ENCODE measurements around the gene S100B.

The S100B gene

DNA sequence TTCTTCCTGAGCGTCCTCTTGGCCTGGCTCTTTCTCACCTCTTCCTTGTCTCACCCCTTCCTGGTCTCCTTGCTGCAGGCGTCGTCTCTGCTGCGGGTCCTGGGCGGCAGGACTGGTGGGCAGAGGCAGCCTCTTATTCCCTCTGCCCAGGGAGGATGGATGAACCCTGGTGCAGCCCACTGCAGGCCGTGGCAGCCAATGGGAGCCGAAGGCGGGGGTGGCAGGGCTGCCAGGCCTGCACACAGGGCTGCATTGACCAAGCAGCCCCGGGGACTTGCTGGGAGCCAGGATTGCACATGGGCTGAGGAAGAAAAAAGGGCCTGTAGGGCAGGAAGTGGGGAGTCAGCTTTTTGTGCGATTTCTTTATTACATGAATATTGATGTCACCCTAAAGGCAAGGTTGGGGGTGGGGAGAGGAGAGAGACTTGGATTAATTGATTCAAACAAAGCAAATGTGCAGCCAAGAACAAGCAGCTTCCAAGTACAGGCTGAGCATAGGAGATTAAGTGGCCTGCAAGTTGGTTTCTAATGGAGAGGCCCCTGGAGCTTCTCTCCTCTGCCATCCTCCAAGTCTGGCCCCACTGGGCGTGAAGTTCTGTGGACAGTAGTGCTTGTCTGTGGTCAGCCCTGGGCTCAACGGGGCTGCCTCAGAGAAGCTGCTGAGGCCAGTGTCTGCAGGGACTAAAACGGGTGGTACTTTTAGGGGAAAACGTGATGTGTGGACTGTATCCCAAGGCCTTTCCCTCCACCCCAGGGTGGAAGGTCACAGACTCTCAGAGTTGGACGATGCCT is at the start of gene S100B:
TSS of gene S100B (minus strand) at position 108 of the 792 bp plus-strand sequence. CDS start 2,667 bp downstream, outside the sequence.
- TF ChIP-seq, protein P1, sequence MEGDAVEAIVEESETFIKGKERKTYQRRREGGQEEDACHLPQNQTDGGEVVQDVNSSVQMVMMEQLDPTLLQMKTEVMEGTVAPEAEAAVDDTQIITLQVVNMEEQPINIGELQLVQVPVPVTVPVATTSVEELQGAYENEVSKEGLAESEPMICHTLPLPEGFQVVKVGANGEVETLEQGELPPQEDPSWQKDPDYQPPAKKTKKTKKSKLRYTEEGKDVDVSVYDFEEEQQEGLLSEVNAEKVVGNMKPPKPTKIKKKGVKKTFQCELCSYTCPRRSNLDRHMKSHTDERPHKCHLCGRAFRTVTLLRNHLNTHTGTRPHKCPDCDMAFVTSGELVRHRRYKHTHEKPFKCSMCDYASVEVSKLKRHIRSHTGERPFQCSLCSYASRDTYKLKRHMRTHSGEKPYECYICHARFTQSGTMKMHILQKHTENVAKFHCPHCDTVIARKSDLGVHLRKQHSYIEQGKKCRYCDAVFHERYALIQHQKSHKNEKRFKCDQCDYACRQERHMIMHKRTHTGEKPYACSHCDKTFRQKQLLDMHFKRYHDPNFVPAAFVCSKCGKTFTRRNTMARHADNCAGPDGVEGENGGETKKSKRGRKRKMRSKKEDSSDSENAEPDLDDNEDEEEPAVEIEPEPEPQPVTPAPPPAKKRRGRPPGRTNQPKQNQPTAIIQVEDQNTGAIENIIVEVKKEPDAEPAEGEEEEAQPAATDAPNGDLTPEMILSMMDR (conservative IDR thresholded peaks at IDR 0.05): no peak
- H3K27ac ChIP-seq: no peak within 1 kb of the TSS

DNA sequence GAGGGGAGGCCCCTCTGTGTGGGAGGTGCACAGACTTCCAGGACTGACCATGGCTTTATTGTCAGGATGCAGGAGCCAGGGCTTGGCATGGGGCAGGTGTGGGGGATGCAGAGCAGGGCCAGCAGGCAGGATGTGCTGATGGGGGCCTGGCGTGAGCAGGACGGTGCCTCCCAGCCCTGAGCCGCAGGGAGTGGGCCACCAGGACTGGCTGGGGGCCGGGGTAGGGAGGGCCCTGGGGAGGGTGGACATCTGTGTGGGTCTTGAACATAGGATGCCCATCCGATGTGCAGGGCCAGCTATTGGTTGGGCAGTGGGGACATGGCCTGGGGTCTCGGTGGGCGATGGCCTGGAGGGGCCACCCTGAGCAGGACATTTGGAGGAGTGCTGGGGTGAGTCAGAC is 46.2 kb upstream of the S100B start:
- TF ChIP-seq, protein P1 (conservative IDR thresholded peaks at IDR 0.05): no peak
- H3K27ac ChIP-seq: no peak overlapping the region

DNA sequence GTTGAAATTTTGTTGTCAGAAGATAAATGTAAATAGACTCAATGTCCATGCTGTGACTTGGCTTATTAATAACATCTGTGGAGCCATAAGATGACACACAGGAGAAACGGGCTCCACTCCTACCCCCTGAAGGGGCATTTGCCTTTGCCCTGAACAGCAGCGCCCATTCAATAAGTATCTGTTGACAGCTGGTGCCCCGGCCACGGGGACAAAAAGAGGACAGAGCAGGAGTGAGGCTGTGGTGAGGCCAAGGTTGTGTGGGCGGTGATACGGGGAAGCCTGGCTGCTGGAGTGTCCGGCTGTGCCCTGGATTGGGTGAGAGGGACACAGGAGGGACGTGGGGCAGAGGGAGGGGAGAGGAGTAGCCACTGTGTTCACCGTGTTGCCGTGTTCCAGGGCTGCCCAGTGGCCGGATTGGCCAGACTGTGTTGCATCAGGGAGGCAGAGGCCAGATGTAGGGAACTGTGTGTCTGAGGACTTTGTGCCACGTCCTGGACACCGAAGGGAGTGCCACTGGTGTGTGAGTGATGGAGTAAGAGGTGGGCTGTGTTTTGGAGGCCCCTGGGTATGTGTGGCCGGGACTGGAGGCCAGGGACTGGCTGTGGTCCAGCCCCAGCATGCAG is 45.7 kb upstream of the S100B start:
- TF ChIP-seq, protein P1 (conservative IDR thresholded peaks at IDR 0.05): no peak
- H3K27ac ChIP-seq: no peak overlapping the region

DNA sequence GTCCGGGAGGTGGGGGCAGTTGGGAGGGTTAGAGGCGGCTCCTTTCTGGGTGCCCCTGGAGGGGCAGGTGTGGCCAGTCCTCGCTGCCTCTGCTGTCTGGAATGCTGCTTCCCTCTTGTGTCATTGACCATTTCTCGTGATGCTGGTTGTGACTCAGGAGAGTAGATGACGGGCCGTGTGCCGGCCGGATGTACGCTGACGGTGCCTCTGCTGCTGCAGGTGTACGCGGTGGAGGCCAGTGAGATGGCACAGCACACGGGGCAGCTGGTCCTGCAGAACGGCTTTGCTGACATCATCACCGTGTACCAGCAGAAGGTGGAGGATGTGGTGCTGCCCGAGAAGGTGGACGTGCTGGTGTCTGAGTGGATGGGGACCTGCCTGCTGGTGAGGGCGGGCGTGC is 44.5 kb upstream of the S100B start:
- H3K27ac ChIP-seq: no peak overlapping the region
- TF ChIP-seq, protein P1 (conservative IDR thresholded peaks at IDR 0.05): no peak

DNA sequence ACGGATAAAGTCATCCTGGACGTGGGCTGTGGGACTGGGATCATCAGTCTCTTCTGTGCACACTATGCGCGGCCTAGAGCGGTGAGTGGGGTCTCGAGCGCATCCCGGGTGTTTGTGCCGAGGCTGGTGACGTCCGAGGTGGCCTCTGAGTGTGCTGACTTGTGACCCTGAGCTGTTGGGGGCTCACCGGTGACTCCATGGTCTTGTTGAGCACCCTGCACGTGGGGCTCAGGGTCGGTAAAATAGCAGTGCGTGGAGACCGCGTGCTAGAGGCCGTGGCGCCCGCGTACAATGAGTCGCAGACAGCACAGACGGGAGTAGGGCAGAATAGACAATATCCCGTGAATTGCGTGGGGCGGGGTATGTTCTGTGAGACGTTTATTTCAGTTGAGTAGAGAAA is 43.7 kb upstream of the S100B start:
- TF ChIP-seq, protein P1 (conservative IDR thresholded peaks at IDR 0.05): no peak
- no peak overlapping the region for H3K27ac ChIP-seq

DNA sequence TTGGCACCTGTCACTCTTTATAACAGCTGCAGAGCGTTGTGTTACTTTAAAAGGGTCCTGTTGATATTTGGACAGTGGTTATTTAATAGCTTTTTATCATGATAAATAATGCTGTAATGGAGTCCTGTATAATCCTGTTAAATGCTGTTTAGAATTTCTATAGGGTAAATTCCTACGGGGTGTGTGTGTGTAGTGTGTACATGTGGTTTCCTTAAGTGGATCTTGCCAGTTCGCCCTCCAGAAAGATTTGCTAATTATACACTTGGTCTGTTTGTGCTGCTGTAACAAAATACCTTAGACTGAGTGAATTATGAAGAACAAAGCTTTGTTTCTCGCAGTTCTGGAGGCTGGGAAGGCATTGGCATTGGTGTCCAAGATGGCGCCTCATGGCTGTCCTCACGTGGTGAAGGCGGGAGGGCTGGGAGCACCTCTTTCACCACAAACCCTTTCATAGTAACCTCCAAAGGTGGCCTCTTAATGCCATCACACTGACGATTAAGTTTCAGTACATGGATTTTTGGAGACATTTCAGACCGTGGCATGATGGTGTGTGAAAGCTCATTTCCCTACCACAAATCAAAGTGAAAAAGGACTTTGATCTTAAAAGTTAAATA is 41.8 kb upstream of the S100B start:
- H3K27ac ChIP-seq: no peak overlapping the region
- TF ChIP-seq, protein P1 (conservative IDR thresholded peaks at IDR 0.05): no peak

DNA sequence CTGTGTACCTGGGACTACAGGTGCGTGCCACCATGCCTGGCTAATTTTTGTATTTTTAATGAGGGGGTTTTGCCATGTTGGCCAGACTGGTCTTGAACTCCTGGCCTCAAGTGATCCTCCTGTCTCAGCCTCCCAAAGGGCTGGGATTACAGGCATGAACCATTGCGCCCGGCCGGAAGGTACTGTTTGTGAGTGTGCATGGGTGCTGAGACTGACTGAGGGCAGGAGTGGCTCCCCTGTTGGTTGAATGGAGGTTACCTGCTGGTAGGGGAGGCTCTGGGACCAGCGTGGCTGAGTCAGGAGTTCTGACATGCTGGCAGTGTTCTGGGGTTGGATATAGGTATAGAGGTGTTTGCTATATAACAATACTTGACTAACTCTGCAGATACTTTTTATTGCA is 41.0 kb upstream of the S100B start:
- TF ChIP-seq, protein P1 (conservative IDR thresholded peaks at IDR 0.05): no peak
- H3K27ac ChIP-seq: no peak overlapping the region
